ENCODE results near the gene EGF. TPM values are rescaled to one million over a fixed set of nuclear protein-coding genes. Genes with fewer than 3 reads are reported as not detected.

Gene EGF
- polyA plus RNA-seq, 2 of the 4 experiments (the other 2 are of a cell fraction) = 0.59 to 0.98 TPM

DNA sequence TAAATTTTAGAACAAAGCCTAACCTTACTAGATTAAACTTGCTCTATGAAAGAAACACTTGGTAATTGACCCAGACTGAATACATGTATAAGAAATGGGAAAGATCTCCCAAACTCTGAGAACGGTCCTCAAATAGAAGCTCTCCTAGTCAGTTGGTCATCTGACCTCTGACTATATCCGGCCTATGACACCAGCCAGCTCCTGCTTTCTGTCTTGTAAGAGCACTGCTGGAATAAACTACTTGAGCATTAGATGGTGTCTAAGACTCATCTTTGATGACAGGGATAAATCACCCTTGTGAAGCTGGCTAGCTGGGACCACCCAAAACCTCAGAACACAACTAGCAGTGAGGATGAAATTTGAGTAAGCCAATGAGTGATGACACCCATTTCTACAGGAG is 40.6 kb upstream of the EGF start:
- Histone ChIP-seq H3K4me3 (no peak overlapping the region), H3K4me1 (no peaks in the 10 kb centered on the region), H3K27ac (no peak overlapping the region), H3K9me3 (no peaks in the 10 kb centered on the region), H3K4me2 (no peak overlapping the region)
- ATAC-seq (no peak), FAIRE-seq (no peak), DNase-seq (ENCODE audit: low read depth in 1 of 2, low spot score in 1 of 2) (no peak)
- ChIA-PET CTCF (interaction anchor here (1.2 kb wide), 1 partner anchor 20 kb away, joined by 3 read pairs; no protein-coding TSS in a partner anchor), POLR2A (no interaction called here)
- 73% methylated on average over 2 of the region's 2 CpGs for WGBS (ENCODE audit: missing lambda C conversion rate)
- TF ChIP-seq TFCP2L1 (CRISPR knock-in tag; IDR thresholded peaks at IDR 0.05) (no peak), MAFK (IDR thresholded peaks at IDR 0.05; ENCODE audit: partially characterized antibody) (no peak), NPAS2 (CRISPR knock-in tag; IDR thresholded peaks at IDR 0.05; ENCODE audit: borderline replicate concordance) (no peak), CHD2 (IDR thresholded peaks at IDR 0.05; ENCODE audit: low read length, partially characterized antibody) (no peak), GATA3 (IDR thresholded peaks at IDR 0.05; ENCODE audit: borderline replicate concordance) (no peak), ZFP36 (IDR thresholded peaks at IDR 0.05; ENCODE audit: borderline replicate concordance, partially characterized antibody) (no peak), RFX5 (IDR thresholded peaks at IDR 0.05) (no peak), ZNF302 (CRISPR knock-in tag; IDR thresholded peaks at IDR 0.05) (no peak), NR3C1 (IDR thresholded peaks at IDR 0.05) (no peak), RAD21 (conservative IDR thresholded peaks at IDR 0.05 in 1 of 2, IDR thresholded peaks at IDR 0.05 in 1 of 2) (no peak), JUNB (IDR thresholded peaks at IDR 0.05) (no peak), TP53 (CRISPR knock-in tag; IDR thresholded peaks at IDR 0.05) (no peak), POLR2AphosphoS2 (conservative IDR thresholded peaks at IDR 0.05; ENCODE audit: low read length) (no peak), FOXS1 (CRISPR knock-in tag; IDR thresholded peaks at IDR 0.05) (no peak)
- TF ChIP-seq, protein P1, sequence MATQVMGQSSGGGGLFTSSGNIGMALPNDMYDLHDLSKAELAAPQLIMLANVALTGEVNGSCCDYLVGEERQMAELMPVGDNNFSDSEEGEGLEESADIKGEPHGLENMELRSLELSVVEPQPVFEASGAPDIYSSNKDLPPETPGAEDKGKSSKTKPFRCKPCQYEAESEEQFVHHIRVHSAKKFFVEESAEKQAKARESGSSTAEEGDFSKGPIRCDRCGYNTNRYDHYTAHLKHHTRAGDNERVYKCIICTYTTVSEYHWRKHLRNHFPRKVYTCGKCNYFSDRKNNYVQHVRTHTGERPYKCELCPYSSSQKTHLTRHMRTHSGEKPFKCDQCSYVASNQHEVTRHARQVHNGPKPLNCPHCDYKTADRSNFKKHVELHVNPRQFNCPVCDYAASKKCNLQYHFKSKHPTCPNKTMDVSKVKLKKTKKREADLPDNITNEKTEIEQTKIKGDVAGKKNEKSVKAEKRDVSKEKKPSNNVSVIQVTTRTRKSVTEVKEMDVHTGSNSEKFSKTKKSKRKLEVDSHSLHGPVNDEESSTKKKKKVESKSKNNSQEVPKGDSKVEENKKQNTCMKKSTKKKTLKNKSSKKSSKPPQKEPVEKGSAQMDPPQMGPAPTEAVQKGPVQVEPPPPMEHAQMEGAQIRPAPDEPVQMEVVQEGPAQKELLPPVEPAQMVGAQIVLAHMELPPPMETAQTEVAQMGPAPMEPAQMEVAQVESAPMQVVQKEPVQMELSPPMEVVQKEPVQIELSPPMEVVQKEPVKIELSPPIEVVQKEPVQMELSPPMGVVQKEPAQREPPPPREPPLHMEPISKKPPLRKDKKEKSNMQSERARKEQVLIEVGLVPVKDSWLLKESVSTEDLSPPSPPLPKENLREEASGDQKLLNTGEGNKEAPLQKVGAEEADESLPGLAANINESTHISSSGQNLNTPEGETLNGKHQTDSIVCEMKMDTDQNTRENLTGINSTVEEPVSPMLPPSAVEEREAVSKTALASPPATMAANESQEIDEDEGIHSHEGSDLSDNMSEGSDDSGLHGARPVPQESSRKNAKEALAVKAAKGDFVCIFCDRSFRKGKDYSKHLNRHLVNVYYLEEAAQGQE (IDR thresholded peaks at IDR 0.05) = no peak
- TF ChIP-seq, protein P2, sequence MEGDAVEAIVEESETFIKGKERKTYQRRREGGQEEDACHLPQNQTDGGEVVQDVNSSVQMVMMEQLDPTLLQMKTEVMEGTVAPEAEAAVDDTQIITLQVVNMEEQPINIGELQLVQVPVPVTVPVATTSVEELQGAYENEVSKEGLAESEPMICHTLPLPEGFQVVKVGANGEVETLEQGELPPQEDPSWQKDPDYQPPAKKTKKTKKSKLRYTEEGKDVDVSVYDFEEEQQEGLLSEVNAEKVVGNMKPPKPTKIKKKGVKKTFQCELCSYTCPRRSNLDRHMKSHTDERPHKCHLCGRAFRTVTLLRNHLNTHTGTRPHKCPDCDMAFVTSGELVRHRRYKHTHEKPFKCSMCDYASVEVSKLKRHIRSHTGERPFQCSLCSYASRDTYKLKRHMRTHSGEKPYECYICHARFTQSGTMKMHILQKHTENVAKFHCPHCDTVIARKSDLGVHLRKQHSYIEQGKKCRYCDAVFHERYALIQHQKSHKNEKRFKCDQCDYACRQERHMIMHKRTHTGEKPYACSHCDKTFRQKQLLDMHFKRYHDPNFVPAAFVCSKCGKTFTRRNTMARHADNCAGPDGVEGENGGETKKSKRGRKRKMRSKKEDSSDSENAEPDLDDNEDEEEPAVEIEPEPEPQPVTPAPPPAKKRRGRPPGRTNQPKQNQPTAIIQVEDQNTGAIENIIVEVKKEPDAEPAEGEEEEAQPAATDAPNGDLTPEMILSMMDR (IDR thresholded peaks at IDR 0.05) = no peak
- TF ChIP-seq, protein P3, sequence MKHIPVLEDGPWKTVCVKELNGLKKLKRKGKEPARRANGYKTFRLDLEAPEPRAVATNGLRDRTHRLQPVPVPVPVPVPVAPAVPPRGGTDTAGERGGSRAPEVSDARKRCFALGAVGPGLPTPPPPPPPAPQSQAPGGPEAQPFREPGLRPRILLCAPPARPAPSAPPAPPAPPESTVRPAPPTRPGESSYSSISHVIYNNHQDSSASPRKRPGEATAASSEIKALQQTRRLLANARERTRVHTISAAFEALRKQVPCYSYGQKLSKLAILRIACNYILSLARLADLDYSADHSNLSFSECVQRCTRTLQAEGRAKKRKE (CRISPR knock-in tag; IDR thresholded peaks at IDR 0.05; ENCODE audit: low read depth) = no peak
- TF ChIP-seq, protein P4, sequence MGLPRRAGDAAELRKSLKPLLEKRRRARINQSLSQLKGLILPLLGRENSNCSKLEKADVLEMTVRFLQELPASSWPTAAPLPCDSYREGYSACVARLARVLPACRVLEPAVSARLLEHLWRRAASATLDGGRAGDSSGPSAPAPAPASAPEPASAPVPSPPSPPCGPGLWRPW (IDR thresholded peaks at IDR 0.05) = no peak

DNA sequence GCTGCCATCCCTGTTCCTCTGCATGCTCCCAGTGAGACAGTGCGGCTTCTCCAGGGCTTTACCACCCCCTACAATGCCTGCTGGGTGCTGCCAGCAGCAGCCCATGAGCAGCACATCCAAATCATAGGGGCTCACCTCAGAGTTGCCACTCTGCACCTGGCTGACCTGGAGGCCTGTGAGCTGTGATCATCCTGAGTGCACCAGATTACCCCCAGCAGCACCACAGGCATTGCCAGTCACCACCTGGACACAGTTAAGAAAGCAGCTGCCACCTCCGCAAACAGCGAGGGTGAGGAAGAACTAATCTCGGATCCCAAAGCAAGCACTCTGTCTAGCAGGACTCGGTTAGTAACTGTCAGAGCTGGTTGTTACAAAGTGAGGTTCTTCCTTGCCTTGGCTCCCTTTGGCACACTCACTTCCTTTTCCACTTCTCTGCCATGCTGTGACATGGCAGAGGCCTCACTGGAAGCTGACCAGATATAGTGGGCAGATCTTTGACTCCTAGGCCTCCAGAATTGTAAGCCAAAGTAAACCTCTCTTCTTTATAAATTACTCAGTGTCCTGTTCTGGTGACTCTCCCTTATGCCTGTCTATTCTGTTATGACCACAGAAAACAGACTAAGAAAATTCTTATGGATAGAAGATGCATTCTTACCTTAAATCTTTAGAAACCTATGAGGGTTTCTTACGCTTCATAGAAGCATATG is 39.6 kb upstream of the EGF start:
- 79% methylated on average over 6 of the region's 6 CpGs for WGBS (ENCODE audit: missing lambda C conversion rate)
- CTCF ChIA-PET = interaction anchor here (1.2 kb wide), 1 partner anchor 21 kb away, joined by 3 read pairs; no protein-coding TSS in a partner anchor
- Histone ChIP-seq H3K27ac (no peak overlapping the region), H3K4me2 (no peak overlapping the region), H3K4me3 (no peak overlapping the region), H3K4me1 (no peaks in the 10 kb centered on the region), H3K9me3 (no peaks in the 10 kb centered on the region)
- POLR2A ChIA-PET = no interaction called here
- DNase-seq (ENCODE audit: low read depth in 1 of 2, low spot score in 1 of 2) (no peak), ATAC-seq (no peak), FAIRE-seq (no peak)
- no peak for TF ChIP-seq CBX2 (IDR thresholded peaks at IDR 0.05; ENCODE audit: borderline replicate concordance, low read depth)
